ENCODE data around the gene TNFRSF19. TPM values are rescaled to one million over a fixed set of nuclear protein-coding genes. Genes with fewer than 3 reads are reported as not detected.
A peak's percentile ranks its signal among the peaks of the same experiment; 100 is the strongest.

The TNFRSF19 gene
- total and polyA plus RNA-seq, 11 donors, result 9.1 to 35.7 (median 25.6) TPM

DNA sequence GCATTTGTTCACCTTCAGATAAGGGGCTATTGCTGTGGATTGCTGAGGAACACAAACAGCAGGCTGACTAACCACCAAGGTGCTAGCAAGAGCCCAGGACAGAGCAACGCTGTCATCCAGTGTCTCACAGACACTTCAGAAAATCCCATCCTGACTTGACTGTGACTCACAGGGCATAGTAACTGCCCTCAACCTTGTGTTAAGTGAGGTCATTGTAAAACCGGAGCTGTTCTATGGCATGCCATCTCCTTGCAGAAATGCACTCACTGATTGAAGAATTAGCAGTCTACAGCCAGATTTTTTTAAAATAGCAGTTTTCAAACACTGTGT is 51.1 kb downstream of the TNFRSF19 start:
- TF ChIP-seq, protein P1, sequence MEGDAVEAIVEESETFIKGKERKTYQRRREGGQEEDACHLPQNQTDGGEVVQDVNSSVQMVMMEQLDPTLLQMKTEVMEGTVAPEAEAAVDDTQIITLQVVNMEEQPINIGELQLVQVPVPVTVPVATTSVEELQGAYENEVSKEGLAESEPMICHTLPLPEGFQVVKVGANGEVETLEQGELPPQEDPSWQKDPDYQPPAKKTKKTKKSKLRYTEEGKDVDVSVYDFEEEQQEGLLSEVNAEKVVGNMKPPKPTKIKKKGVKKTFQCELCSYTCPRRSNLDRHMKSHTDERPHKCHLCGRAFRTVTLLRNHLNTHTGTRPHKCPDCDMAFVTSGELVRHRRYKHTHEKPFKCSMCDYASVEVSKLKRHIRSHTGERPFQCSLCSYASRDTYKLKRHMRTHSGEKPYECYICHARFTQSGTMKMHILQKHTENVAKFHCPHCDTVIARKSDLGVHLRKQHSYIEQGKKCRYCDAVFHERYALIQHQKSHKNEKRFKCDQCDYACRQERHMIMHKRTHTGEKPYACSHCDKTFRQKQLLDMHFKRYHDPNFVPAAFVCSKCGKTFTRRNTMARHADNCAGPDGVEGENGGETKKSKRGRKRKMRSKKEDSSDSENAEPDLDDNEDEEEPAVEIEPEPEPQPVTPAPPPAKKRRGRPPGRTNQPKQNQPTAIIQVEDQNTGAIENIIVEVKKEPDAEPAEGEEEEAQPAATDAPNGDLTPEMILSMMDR (IDR thresholded peaks at IDR 0.05), result no peak
- TF ChIP-seq POLR2A (IDR thresholded peaks at IDR 0.05), result no peak
- Histone ChIP-seq H3K4me3 (no peak overlapping the region), H3K27ac (peak overlapping the region in 4 of 12 donors; percentile 7 to 47 (median 19)), H3K27me3 (no peaks in the 10 kb centered on the region), H3K9me3 (peaks cover 0 to 11% (median 0%) of the 10 kb centered on the region in 12 donors), H3K4me1 (peaks cover 0 to 37% (median 16%) of the 10 kb centered on the region in 12 donors), H3K36me3 (peaks cover 0 to 67% (median under 1%) of the 10 kb centered on the region in 9 donors)
- 0 to 40% (median 35%) methylated on average over 1 to 2 of the region's 2 CpGs for WGBS, 4 donors
- intact Hi-C loops (cut with DNase I), result no loop called here
- DNase-seq (no peak), ATAC-seq (peak in 3 of 4 donors; percentile 39 to 82 (median 81))

DNA sequence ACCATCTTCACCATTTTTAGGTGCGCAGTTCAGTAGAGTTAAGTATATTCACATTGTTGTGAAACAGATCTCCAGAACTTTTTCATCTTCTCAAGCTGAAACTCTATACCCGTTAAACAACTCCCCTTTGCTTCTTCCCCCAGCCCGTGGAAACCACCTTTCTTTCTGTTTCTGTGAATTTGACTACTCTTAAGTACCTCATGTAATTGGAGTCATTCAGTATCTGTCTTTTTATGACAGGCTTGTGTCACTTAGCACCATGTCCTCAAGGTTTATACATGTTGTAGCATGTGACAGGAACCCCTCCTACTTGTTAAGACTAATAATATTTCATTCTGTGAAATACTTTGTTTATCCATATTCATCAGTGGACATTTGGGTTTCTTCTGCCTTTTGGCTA is 52.8 kb downstream of the TNFRSF19 start:
- Histone ChIP-seq H3K9me3 (peaks cover 0 to 11% (median 0%) of the 10 kb centered on the region in 12 donors), H3K4me3 (no peak overlapping the region), H3K36me3 (peaks cover 0 to 64% (median 3%) of the 10 kb centered on the region in 9 donors), H3K4me1 (peaks cover 0 to 37% (median 12%) of the 10 kb centered on the region in 12 donors), H3K27ac (no peak overlapping the region), H3K27me3 (no peaks in the 10 kb centered on the region)
- TF ChIP-seq, protein P1 (IDR thresholded peaks at IDR 0.05), result no peak
- no peak for TF ChIP-seq POLR2A (IDR thresholded peaks at IDR 0.05)
- intact Hi-C loops (cut with DNase I), result no loop called here
- DNase-seq (no peak), ATAC-seq (no peak)
- WGBS, 4 donors, result 91 to 94% (median 93%) methylated on average over 3 of the region's 3 CpGs

DNA sequence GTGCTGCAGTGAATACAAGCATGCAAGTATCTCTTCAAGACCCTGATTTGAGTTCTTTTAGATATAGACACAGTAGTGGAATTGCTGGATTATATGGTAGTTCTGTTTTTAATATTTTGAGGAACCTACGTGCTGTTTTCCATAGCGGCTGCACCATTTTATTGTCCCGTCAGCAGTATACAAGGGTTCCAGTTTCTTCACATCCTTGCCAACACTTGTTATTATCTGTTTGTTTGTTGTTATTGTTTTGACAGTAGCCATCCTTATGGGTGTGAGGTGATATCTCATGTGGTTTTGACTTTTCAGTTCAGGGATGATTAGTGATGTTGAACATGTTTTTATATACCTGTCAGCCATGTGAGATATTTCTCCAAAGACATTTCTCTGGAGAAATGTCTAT is 53.2 kb downstream of the TNFRSF19 start:
- Histone ChIP-seq H3K27me3 (no peaks in the 10 kb centered on the region), H3K4me3 (no peak overlapping the region), H3K4me1 (peaks cover 0 to 34% (median 12%) of the 10 kb centered on the region in 12 donors), H3K9me3 (peaks cover 0 to 11% (median 0%) of the 10 kb centered on the region in 12 donors), H3K27ac (no peak overlapping the region), H3K36me3 (peaks cover 0 to 63% (median 3%) of the 10 kb centered on the region in 9 donors)
- TF ChIP-seq POLR2A (IDR thresholded peaks at IDR 0.05), result no peak
- 96 to 99% (median 97%) methylated on average over 3 of the region's 3 CpGs for WGBS, 4 donors
- no peak for ATAC-seq
- intact Hi-C loops (cut with DNase I), result no loop called here
- DNase-seq, result no peak

DNA sequence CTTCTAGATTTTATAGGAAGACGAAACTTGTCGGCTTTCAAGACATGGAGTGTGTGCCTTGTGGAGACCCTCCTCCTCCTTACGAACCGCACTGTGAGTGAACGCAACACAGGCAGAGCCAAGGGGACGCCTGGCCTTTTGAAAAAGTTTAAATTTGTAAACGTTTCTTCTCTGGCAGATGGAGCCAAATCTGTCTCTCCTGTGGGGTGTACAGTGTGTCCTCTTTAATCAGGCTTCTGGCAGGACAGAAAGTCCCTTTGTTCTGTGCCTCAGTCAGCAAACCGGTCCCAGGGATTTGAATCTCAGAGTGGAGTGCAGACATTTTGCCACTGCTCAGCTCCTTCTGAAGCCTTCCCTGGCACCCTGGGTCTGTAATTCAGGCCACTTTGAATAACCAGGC is 56.5 kb downstream of the TNFRSF19 start:
- no peak overlapping the region for H3K4me3 ChIP-seq
- DNase-seq, result no peak
- ATAC-seq, result peak; percentile 36 to 83 (median 60)
- peaks cover 0 to 53% (median 0%) of the 10 kb centered on the region in 9 donors for H3K36me3 ChIP-seq
- intact Hi-C loops (cut with DNase I), result no loop called here
- H3K27ac ChIP-seq, result peak overlapping the region in 8 of 12 donors; percentile 9 to 64 (median 44)
- 63 to 79% (median 74%) methylated on average over 8 of the region's 8 CpGs for WGBS, 4 donors
- peaks cover 0 to 11% (median 0%) of the 10 kb centered on the region in 12 donors for H3K9me3 ChIP-seq
- TF ChIP-seq, protein P1 (IDR thresholded peaks at IDR 0.05), result no peak
- peaks cover 0 to 48% (median 20%) of the 10 kb centered on the region in 12 donors for H3K4me1 ChIP-seq
- no peaks in the 10 kb centered on the region for H3K27me3 ChIP-seq

DNA sequence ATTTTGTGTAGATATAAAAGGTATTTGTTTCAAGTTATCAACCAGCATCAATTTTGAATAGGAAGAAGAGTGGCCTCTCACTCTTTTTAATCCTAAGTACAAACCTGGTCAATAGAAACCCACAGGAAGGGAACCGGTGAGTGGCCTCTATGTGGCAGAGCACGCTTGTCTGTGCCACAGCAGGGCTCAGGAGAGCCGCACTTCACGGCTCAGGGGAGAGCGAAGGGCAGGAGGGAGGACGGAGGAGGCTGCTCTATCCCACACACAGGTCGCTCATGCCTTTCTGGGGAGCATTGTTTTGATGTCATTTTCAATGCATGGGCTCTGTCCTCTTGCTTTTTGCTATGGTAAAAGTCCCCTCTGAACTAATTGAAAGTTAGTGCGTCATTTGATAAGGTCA is 57.2 kb downstream of the TNFRSF19 start:
- DNase-seq (no peak), ATAC-seq (peak in 1 of 4 donors; percentile 26)
- intact Hi-C loops (cut with DNase I), result no loop called here
- H3K27me3 ChIP-seq, result no peaks in the 10 kb centered on the region
- peaks cover 0 to 48% (median 0%) of the 10 kb centered on the region in 9 donors for H3K36me3 ChIP-seq
- no peak overlapping the region for H3K4me3 ChIP-seq
- TF ChIP-seq POLR2A (IDR thresholded peaks at IDR 0.05), result no peak
- TF ChIP-seq, protein P1 (IDR thresholded peaks at IDR 0.05), result no peak
- H3K4me1 ChIP-seq, result peaks cover 0 to 55% (median 20%) of the 10 kb centered on the region in 12 donors
- H3K27ac ChIP-seq, result peak overlapping the region in 9 of 12 donors; percentile 9 to 64 (median 43)
- 87 to 92% (median 90%) methylated on average over 8 of the region's 8 CpGs for WGBS, 4 donors
- peaks cover 0 to 11% (median 0%) of the 10 kb centered on the region in 12 donors for H3K9me3 ChIP-seq

All from heart left ventricle (tissue), 16 donors.